OCI-LY3 (cell line): Measurements from ENCODE around the gene RAD51B.

Experiments used
- EZH2phosphoT487 ChIP-seq: fragments of 200-600 bp; shearing (Covaris generic); IDR thresholded peaks from 2 replicates; pipeline ENCODE4 v1.6.1; 2018; ENCODE audit warnings: antibody characterized with exemption, mixed run types, low read depth
- TF ChIP-seq, protein P1 (sequence below): fragments of 200-600, 300-600 bp; sonication (generic); IDR thresholded peaks from 2 replicates; pipeline ENCODE4 v1.5.1; 2014; ENCODE audit warnings: antibody characterized with exemption, low read length, low read depth

- TF ChIP-seq, protein P1, sequence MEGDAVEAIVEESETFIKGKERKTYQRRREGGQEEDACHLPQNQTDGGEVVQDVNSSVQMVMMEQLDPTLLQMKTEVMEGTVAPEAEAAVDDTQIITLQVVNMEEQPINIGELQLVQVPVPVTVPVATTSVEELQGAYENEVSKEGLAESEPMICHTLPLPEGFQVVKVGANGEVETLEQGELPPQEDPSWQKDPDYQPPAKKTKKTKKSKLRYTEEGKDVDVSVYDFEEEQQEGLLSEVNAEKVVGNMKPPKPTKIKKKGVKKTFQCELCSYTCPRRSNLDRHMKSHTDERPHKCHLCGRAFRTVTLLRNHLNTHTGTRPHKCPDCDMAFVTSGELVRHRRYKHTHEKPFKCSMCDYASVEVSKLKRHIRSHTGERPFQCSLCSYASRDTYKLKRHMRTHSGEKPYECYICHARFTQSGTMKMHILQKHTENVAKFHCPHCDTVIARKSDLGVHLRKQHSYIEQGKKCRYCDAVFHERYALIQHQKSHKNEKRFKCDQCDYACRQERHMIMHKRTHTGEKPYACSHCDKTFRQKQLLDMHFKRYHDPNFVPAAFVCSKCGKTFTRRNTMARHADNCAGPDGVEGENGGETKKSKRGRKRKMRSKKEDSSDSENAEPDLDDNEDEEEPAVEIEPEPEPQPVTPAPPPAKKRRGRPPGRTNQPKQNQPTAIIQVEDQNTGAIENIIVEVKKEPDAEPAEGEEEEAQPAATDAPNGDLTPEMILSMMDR = no peak
- no peak for TF ChIP-seq EZH2phosphoT487
Observed at GRCh38 chr14:68293404-68293803, 473.8 kb downstream of the RAD51B start.
